Cerebellar cortex (tissue), 1 donor: ENCODE measurements around the gene ACAD9.
A peak's percentile ranks its signal among the peaks of the same experiment; 100 is the strongest.
"Not testable (repeated sequence)": the region's sequence is repeated elsewhere in the genome, so short reads cannot be mapped to it uniquely, and the experiment has no call there.

Source experiments
- DNase-seq: peaks from one replicate; pipeline ENCODE4 v3.0.0-alpha.2; 2015; ENCODE audit warnings: low spot score

ACAD9 gene

GRCh38 chr3:128861491-128861890, 17.9 kb upstream of the ACAD9 start:
- DNase-seq = no peak

- no peak for DNase-seq
Observed at GRCh38 chr3:128863560-128863959, 15.9 kb upstream of the ACAD9 start.

- DNase-seq = peak; percentile 81
Observed at GRCh38 chr3:128864351-128864811, 15.0 kb upstream of the ACAD9 start.

GRCh38 chr3:128864849-128865804, 14.3 kb upstream of the ACAD9 start:
- DNase-seq = peak; percentile 67

GRCh38 chr3:128867200-128868125, 12.0 kb upstream of the ACAD9 start:
- no peak for DNase-seq

GRCh38 chr3:128870347-128870746, 9.1 kb upstream of the ACAD9 start:
- no peak for DNase-seq

- DNase-seq = no peak
Observed at GRCh38 chr3:128872282-128872681, 7.1 kb upstream of the ACAD9 start.

- no peak for DNase-seq
Observed at GRCh38 chr3:128872744-128873143, 6.7 kb upstream of the ACAD9 start.

GRCh38 chr3:128873244-128874022, 6.0 kb upstream of the ACAD9 start:
- DNase-seq = no peak

- DNase-seq = no peak
Observed at GRCh38 chr3:128874481-128875180, 4.8 kb upstream of the ACAD9 start.

- DNase-seq = peak; percentile 68
Observed at GRCh38 chr3:128875556-128876120, 3.8 kb upstream of the ACAD9 start.

GRCh38 chr3:128878011-128878457, 1.4 kb upstream of the ACAD9 start:
- no peak for DNase-seq

- peak; percentile 32 for DNase-seq
Observed at GRCh38 chr3:128878556-128879124, 780 bp upstream of the ACAD9 start.

- no peak for DNase-seq
Observed at GRCh38 chr3:128879991-128880390, 571 bp downstream of the ACAD9 start.

- not testable (repeated sequence) for DNase-seq
Observed at GRCh38 chr3:128880455-128880854, 1.0 kb downstream of the ACAD9 start.

GRCh38 chr3:128881576-128881975, 2.2 kb downstream of the ACAD9 start:
- DNase-seq = no peak

- no peak for DNase-seq
Observed at GRCh38 chr3:128882719-128883118, 3.3 kb downstream of the ACAD9 start.

GRCh38 chr3:128884992-128885391, 5.6 kb downstream of the ACAD9 start:
- no peak for DNase-seq

- no peak for DNase-seq
Observed at GRCh38 chr3:128889139-128889894, 9.9 kb downstream of the ACAD9 start.
